ENCODE data around the gene OCIAD1.
"Not testable (repeated sequence)": the region's sequence is repeated elsewhere in the genome, so short reads cannot be mapped to it uniquely, and the experiment has no call there.

OCIAD1 gene

GRCh38 chr4:48830706-48831531, at the start of gene OCIAD1:
OCIAD1 (plus strand) TSS chr4:48831088; CDS start chr4:48832625, 1,537 bp downstream.
- DNase-seq (ENCODE audit: low spot score) = peak; percentile 99

- no peak for DNase-seq (ENCODE audit: low spot score)
Observed at GRCh38 chr4:48781968-48782367, 48.9 kb upstream of the OCIAD1 start.

- no peak for DNase-seq (ENCODE audit: low spot score)
Observed at GRCh38 chr4:48785302-48785701, 45.6 kb upstream of the OCIAD1 start.

GRCh38 chr4:48786549-48786948, 44.3 kb upstream of the OCIAD1 start:
- DNase-seq (ENCODE audit: low spot score) = no peak

GRCh38 chr4:48787056-48787455, 43.8 kb upstream of the OCIAD1 start:
- no peak for DNase-seq (ENCODE audit: low spot score)

- DNase-seq (ENCODE audit: low spot score) = no peak
Observed at GRCh38 chr4:48790561-48790960, 40.3 kb upstream of the OCIAD1 start.

GRCh38 chr4:48791313-48791712, 39.6 kb upstream of the OCIAD1 start:
- DNase-seq (ENCODE audit: low spot score) = no peak

- DNase-seq (ENCODE audit: low spot score) = no peak
Observed at GRCh38 chr4:48792348-48793006, 38.4 kb upstream of the OCIAD1 start.

- DNase-seq (ENCODE audit: low spot score) = no peak
Observed at GRCh38 chr4:48795108-48795507, 35.8 kb upstream of the OCIAD1 start.

GRCh38 chr4:48796191-48796926, 34.5 kb upstream of the OCIAD1 start:
- DNase-seq (ENCODE audit: low spot score) = no peak

GRCh38 chr4:48796927-48797679, 33.8 kb upstream of the OCIAD1 start:
- DNase-seq (ENCODE audit: low spot score) = no peak

- DNase-seq (ENCODE audit: low spot score) = no peak
Observed at GRCh38 chr4:48798117-48798516, 32.8 kb upstream of the OCIAD1 start.

GRCh38 chr4:48799157-48799556, 31.7 kb upstream of the OCIAD1 start:
- no peak for DNase-seq (ENCODE audit: low spot score)

GRCh38 chr4:48800155-48800554, 30.7 kb upstream of the OCIAD1 start:
- not testable (repeated sequence) for DNase-seq (ENCODE audit: low spot score)

- DNase-seq (ENCODE audit: low spot score) = no peak
Observed at GRCh38 chr4:48801016-48801715, 29.7 kb upstream of the OCIAD1 start.

- DNase-seq (ENCODE audit: low spot score) = no peak
Observed at GRCh38 chr4:48804584-48805301, 26.1 kb upstream of the OCIAD1 start.

GRCh38 chr4:48812866-48813265, 18.0 kb upstream of the OCIAD1 start:
- DNase-seq (ENCODE audit: low spot score) = no peak

GRCh38 chr4:48813964-48814363, 16.9 kb upstream of the OCIAD1 start:
- DNase-seq (ENCODE audit: low spot score) = no peak

GRCh38 chr4:48815483-48815882, 15.4 kb upstream of the OCIAD1 start:
- peak; percentile 16 for DNase-seq (ENCODE audit: low spot score)

GRCh38 chr4:48816297-48816696, 14.6 kb upstream of the OCIAD1 start:
- not testable (repeated sequence) for DNase-seq (ENCODE audit: low spot score)

GRCh38 chr4:48816971-48817370, 13.9 kb upstream of the OCIAD1 start:
- DNase-seq (ENCODE audit: low spot score) = no peak
